CD4-positive, alpha-beta T cell treated with Interleukin-6 for 4 hours (primary cell): Measurements from ENCODE around the gene FRS3.

ENCODE experiments used
- DNase-seq: peaks from one replicate; pipeline ENCODE4 v3.0.0-alpha.2; 2020; ENCODE audit warnings: mixed read lengths

The FRS3 gene

GRCh38 chr6:41740366-41741162, 39.1 kb downstream of the FRS3 start:
- no peak for DNase-seq

- DNase-seq, result no peak
Observed at GRCh38 chr6:41739041-41739440, 40.7 kb downstream of the FRS3 start.

DNA sequence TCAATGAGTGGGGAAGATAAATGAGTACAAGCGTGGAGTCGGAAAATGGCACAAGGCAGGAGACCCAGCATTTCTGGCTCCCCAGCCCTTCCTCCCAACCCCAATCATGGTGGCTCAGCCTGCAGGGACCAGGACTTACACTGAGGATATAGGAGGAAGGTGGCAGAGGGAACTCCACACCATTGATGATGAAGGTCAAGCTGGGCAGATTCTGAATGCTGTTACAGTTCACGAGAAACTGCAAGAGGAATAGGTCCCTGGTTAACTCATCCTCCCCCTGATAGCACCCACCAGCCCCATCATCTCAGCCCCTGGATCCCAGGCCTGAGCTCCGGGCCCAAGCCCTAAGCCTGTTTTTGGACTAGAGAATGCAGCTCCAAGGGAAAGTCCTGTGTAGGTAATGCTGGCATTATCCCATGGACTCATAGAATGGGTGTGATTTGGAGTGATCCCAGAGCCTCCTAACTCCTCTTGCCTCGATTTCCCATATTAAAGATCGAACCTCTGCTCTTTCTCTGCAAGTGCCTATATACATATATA, 42.0 kb downstream of the FRS3 start:
- DNase-seq, result no peak

DNA sequence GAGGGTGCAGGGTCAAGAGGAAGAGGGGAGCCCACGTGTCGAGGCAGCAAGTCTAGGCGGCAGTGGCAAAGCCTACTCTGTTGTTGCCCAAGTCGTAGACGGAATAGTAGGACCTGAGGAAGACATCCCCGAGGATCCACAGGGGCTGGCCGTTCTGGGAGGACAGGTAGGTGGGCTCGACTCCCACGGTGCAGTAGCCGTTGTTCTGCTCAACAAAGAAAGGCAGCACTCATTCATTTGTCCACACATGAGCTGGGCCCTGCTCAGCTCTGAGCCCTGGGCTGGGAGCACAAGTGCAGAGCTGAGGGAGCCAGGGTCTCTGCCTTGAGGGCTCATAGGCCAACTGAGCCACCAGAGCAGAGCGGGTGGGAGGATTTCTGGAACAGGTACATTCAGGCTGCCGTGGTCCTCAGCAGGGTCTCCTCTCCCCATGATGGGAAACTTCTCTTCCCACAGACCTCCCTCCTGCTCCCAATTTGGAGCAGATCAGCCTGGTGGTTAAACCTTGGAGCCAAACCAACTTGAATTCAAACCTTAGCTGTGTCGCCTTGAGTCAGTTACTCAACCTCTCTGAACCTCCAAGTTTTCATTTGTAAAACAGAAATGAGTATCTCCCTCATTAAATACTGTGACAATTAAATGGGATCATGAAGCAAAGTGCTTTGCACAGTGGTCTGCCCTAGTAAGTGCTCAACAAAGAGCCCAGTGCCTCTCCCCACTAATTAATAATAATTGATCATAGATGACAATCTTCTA, 42.7 kb downstream of the FRS3 start:
- no peak for DNase-seq

- no peak for DNase-seq
Observed at GRCh38 chr6:41736186-41736733, 43.4 kb downstream of the FRS3 start.

GRCh38 chr6:41735427-41736185, 44.1 kb downstream of the FRS3 start, which contains the start of gene TFEB:
Gene TFEB (minus strand): TSS chr6:41735608. CDS start chr6:41691213, 44,395 bp downstream.
- peak; percentile 95 for DNase-seq

GRCh38 chr6:41734666-41735426, 44.9 kb downstream of the FRS3 start:
- DNase-seq, result peak; percentile 83

DNA sequence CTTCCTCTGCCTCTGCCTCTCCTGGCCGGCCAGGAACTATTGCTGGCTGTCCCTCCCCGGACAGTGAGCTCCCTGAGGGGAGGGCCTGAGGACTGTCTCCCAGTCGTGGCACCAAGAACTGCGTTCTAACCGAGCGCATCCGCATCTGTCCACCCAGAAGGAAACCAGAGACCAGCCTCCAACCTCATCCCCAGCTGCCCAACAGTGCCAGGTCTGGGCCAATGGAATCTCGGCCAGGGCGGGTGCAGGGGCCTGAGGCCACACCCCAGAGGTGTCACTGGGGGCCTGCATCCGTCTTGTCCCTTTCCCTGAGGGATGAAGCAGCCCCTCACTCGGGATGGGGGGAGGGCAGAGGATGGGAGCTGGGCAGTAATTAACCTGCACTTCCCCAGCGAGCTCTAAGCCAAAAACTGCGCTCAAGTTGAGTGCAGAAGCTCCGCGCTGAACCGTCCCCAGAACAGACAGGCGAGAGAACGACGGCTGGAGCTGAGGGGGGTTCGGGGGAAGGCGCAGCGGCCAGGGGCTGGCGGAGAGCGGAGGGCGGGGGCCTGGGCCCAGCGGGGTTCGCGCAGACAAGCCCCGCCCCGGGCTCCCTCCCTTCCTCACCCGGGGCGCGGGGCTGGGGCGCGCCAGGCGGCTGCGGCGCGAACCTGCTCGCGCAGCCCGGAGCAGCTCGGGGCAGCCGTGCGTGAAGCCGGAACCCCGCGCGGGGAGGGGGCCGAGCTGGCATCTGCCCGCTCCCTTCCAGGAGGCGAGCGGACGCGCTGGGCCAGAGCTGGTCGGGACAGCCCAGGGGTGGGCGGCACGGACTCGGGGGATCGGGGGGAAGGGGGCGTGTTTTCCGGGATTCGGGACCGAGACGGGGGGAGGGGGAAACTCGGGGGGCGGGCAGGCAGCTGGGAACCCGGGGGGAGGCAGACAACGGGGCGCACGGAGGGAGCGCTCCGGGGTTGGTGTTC, 45.7 kb downstream of the FRS3 start:
- DNase-seq, result peak; percentile 81

- no peak for DNase-seq
Observed at GRCh38 chr6:41733360-41733706, 46.4 kb downstream of the FRS3 start.

DNA sequence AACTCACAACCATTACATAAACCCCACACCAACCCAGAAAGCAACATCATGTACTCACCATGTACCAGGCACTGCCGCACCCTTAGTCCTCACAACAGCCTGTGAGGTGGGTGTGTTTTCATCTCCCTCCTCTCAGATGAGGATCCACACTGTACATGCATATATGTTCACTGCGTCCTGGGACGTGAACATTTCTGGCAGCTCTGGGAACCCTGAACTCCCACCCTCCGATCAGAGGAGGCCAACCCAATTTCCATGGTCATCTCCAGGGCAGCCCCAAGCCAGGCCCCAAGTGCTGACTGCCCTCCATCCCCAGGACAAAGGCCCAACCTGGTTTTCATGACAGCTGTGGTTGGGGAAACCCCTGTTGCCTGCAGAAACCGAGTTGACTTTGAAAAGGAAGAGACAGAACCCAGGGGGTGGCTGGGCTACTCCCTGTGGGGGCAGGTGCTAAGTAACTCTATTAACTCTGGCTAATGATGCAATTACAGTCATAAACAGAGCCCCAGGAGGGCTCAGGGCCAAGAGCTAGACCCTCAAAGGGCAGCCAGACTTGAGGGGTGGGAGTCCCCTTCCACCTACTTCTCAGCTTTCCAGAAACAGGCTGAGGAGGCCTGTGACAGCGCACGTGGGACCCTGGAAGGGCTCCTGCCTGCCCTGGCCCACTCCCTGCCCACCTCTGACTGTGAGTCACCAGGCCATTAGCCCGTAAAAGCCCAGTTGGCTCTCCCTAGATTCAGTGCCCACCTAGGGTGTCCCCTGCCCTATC, 46.9 kb downstream of the FRS3 start:
- DNase-seq, result peak; percentile 56

GRCh38 chr6:41732149-41732548, 47.6 kb downstream of the FRS3 start:
- no peak for DNase-seq

DNA sequence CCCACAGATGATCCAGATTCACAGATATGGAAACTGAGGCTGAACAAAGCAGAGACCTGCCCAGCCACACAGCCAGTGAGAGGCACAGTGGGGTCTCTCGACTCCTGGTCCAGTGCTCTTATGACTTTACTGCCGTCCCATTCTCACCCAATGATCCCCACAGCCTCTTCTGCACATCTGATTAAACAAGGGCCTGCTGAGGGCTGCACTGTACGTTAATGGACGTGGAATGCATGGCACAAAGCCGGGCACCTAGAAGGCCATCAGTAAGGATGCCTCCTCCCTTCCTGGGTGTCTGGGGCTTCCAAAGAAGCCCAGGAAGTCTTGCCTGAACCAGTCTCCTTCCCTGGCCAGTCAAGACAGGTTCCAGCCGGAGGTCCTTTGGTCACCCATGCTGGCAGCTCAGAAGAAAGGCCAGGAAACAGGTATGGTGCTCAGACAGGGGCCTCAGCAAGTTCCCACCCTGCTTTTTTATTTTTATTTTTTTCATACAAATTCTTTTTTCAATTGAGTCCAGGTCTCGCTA, 48.1 kb downstream of the FRS3 start:
- no peak for DNase-seq

DNA sequence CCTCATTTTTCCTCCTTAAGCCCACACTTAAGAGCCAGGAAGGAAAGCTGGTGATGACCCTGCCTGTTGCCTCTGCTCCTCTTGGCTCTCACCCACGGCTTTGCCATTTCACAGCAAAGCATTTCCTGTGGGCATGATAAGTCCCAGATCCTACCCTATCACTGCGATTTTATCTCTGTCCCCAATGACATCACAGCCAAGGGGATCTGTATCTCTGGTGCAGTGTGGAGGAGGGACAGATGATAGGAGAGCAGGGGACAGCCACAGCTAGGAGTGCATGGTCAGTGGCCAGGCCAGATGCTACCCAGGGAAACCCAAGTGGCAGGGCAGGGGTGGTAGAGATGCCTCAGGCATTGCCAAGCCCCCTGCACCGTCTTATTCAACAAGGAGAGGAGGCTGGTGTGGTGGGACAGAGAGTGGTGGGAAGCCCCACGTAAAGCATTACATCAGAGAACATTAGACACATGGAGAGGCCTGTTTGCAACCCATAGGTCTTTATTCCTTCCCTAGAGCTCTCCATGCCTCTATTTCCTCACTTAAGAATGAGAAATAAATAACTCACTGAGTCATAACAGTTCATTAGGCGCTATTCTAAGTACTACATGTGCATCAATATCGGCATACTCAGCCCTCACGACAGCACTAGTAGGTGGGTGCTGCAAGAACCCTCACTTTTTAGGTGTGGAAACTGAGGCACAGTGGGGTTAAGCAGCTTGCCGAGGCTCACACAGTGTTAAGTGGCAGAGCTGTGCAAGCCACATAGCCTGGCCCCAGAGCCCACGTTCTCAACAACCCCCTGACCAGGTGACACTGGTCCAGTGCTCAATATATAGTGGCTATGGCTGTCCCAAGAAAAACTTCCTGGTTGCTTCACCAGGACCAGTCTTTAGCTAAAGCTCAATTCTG, 48.9 kb downstream of the FRS3 start:
- no peak for DNase-seq

DNA sequence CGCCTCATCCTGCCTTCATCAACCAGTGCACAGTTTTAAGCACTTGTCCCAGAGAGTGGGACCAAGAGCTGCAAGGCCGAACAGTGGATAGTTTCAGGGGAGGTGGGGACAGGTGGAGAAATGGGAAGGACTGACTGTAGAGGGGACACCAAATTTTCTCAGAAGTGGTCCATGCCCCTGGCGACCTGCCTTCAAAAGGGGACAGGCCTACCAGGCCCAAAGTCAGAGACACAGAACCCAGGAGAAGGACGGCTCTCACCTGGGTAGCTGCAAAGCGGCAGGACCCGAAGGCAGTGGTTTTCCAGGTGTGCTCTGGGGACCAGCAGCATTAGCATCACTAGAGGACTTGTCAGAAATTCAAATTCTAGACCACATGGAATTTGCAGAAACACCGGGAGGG, 50.1 kb downstream of the FRS3 start:
- no peak for DNase-seq

DNA sequence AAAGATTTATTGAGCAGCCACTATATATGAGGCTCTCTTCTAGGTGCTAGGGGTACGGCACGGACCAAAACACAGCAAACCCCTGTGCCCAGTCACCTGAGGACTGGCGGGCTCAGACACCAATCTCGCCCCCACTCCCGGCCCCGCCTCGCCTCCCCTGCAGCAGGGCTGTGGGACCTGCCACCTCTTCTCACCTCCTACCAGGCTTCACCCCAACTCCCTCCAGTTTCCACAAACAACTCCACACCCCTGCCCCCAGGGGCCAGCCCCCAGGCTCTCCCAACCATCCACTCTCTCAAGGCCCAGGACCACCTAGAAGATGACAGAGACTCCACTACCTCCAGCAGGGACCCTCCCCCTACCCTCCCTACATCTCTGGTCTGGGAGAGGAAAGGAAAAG, 50.7 kb downstream of the FRS3 start:
- no peak for DNase-seq

GRCh38 chr6:41728073-41728936, 51.4 kb downstream of the FRS3 start:
- no peak for DNase-seq

- DNase-seq, result no peak
Observed at GRCh38 chr6:41727705-41728072, 52.0 kb downstream of the FRS3 start.

GRCh38 chr6:41726876-41727275, 52.8 kb downstream of the FRS3 start:
- no peak for DNase-seq
